GM13977 (cell line): ENCODE results near the gene AMBRA1.

Experiments
- DNase-seq: peaks from one replicate; pipeline ENCODE4 v3.0.0; 2012; ENCODE audit warnings: low spot score
- CTCF ChIP-seq: IDR thresholded peaks from 2 replicates; pipeline ENCODE4 v1.5.1; 2012; ENCODE audit warnings: mild to moderate bottlenecking, control low read depth; ENCODE audit not compliant: insufficient read depth; ENCODE audit errors: extremely low read depth, missing control alignments
- in situ Hi-C: fragments of 300-500 bp; cut with MboI; formaldehyde crosslinking; loops from one replicate; pipeline ENCODE4 v1.12.0; 2022; ENCODE audit warnings: low sequenced_read_pairs, low pct_unique_long_range_greater_than_20kb, mixed read lengths, inconsistent platforms; ENCODE audit not compliant: unreplicated experiment

Gene AMBRA1

GRCh38 chr11:46528445-46529094, 65.3 kb downstream of the AMBRA1 start:
- in situ Hi-C loops: no loop called here
- DNase-seq: no peak
- TF ChIP-seq CTCF: no peak

DNA sequence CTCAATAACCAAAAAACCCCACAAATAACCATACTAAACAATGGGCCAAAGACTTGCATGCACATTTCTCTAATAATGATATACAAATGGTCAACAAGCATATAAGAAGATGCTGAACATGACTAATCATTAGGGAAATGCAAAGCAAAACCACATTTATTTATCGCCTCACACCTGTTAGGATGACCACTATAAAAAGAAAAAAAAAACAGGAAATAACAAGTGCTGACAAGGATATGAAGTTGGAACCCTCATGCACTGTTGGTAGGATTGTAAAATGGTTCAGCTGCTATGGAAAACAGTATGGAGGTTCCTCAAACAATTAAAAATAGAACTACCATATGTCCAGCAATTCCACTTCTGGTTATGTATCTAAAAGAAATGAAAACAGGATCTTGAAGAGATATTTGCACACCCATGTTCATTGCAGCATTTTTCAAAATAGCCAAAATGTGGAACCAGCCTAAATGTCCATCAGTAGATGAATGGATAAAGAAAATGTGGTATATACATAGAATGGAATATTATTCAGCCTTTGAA, 66.2 kb downstream of the AMBRA1 start:
- no peak for DNase-seq
- TF ChIP-seq CTCF: no peak
- in situ Hi-C loops: no loop called here

- no peak for DNase-seq
- TF ChIP-seq CTCF: no peak
- in situ Hi-C loops: no loop called here
These were observed 67.3 kb downstream of the AMBRA1 start for GRCh38 chr11:46526216-46527215.

DNA sequence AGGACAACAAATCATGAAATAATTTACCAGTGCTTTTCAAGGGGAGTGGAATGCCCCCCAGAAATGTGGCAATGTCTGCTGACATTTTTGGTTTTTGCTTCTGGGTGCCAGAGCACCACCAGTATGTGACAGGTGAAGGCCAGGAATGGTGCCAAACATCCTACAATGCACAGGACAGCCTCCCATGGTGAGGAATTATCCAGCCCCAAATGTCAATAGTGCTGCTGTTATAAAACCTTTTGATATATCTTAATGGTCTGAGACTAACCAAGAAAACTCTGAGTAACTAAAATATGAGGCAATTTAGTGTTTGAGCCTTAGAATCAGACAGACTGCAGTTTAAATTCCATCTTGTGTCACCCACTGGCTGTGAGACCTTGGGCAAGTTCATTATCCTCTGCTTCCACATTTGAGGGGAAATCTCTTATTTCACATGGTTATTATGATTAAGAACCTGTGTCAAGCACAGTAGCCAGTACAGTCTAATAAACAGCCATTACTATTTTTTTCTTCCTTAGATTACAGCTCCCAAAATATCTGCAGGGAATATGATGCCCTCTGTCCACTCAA, 69.5 kb downstream of the AMBRA1 start:
- TF ChIP-seq CTCF: no peak
- in situ Hi-C loops: no loop called here
- no peak for DNase-seq

- in situ Hi-C loops: no loop called here
- TF ChIP-seq CTCF: no peak
- no peak for DNase-seq
These were observed 70.5 kb downstream of the AMBRA1 start for GRCh38 chr11:46523290-46523689.

- TF ChIP-seq CTCF: no peak
- no peak for DNase-seq
- in situ Hi-C loops: no loop called here
These were observed 71.0 kb downstream of the AMBRA1 start for GRCh38 chr11:46522682-46523281.
